HG02642 (cell line): ENCODE measurements around the gene SLC5A2.
"Not testable (repeated sequence)": the region's sequence is repeated elsewhere in the genome, so short reads cannot be mapped to it uniquely, and the experiment has no call there.

Experiments
- ATAC-seq: cut with Tn5 transposase; IDR thresholded peaks from one replicate; pipeline ENCODE4 v1.9.1; 2021; ENCODE audit warnings: mild to moderate bottlenecking; ENCODE audit not compliant: unreplicated experiment, poor library complexity

Gene SLC5A2

GRCh38 chr16:31523768-31524167 lies 40.8 kb downstream of the SLC5A2 start:
- ATAC-seq, result not testable (repeated sequence)

GRCh38 chr16:31525113-31525512 lies 42.2 kb downstream of the SLC5A2 start:
- no peak for ATAC-seq

DNA sequence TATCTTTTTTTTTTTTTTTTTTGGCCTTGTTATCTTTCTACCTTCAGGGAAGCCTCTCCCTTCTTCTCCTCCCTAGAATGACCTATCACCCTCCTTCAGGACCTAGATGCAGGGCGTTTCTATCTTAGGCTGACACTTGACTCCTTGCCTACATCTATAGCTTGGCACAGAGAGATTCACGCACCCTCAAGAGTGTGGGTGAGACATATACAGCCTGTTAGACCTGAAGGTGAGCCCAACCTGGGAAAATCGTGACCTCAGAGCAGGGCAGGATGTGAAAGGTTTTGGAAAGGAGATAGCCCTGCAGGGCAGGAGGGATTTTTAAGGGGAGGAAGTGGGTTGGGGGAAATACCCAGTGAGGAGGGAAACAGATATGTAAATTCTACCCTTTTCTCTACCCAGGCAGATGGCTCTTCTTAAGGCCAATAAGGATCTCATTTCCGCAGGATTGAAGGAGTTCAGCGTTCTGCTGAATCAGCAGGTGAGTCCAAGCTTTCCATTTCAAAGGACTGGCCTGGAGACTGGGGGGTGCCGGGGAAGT lies 44.9 kb downstream of the SLC5A2 start, which contains the start of gene AHSP:
Gene AHSP, plus strand, starts transcription at position 167 of the 541 bp plus-strand sequence. Its CDS starts 240 bp downstream, at position 407.
- ATAC-seq, result no peak

DNA sequence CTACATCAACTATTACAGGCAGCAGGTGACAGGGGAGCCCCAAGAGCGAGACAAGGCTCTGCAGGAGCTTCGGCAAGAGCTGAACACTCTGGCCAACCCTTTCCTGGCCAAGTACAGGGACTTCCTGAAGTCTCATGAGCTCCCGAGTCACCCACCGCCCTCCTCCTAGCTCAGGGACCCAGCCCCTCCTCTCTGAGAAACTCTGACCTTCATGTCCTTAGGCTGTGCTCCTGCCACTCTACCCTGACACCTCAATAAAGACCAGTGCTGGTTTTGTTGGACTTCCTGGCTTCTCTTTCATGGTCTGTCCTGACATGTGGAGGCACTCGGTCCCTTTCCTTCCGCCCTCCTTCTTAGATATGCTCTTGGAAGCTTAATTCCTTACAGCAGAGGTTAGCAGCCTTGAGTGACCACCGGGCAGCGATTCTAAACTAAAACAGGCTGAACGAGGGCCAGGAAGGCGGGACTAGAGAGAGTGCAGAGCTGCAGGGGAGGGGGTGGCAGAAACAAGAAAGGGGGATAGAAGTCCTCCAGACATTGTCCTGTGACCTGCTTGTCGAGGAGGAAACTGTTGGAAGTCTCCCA lies 45.7 kb downstream of the SLC5A2 start:
- no peak for ATAC-seq

- ATAC-seq, result no peak
Measured at GRCh38 chr16:31529108-31529936, 46.4 kb downstream of the SLC5A2 start.

DNA sequence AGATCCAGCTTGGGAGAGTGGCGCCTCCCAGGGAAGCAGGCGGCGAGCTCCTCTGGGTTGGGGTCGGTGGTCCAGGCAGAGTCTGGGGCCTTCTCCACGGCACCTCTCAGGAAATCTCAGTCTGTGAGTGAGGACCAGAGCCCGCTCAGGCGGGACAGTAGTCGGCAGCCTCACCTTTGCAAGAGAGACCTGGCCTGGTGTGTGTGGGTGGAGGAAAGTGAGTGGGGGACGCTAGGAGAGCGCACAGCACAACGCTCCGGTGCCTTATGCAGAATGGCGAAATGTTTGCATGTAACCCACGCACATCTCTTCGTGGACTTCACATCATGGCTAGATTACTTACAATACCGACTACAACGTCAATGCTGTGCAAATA lies 47.0 kb downstream of the SLC5A2 start:
- no peak for ATAC-seq

- ATAC-seq, result no peak
Measured at GRCh38 chr16:31530405-31530804, 47.5 kb downstream of the SLC5A2 start.

DNA sequence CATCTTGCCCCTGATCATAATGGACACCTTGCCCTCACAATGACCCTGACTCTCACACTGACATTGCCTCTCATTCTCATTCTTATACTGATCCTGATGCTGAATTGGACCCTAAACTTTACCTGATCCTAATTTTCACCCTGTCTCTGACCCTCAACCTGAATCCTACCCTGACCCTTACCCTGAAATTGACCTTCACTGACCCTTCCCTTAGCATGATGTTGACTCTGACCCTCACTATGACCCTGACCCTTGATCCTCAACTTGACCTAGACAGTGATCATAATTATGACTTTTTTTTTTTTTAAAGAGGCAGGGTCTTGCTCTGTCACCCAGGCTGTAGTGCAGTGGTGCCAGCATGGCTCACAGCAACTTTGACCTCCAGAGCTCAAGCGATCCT lies 48.2 kb downstream of the SLC5A2 start:
- ATAC-seq, result no peak

- no peak for ATAC-seq
Measured at GRCh38 chr16:31532120-31532519, 49.2 kb downstream of the SLC5A2 start.

GRCh38 chr16:31532896-31533295 lies 50.0 kb downstream of the SLC5A2 start:
- no peak for ATAC-seq

DNA sequence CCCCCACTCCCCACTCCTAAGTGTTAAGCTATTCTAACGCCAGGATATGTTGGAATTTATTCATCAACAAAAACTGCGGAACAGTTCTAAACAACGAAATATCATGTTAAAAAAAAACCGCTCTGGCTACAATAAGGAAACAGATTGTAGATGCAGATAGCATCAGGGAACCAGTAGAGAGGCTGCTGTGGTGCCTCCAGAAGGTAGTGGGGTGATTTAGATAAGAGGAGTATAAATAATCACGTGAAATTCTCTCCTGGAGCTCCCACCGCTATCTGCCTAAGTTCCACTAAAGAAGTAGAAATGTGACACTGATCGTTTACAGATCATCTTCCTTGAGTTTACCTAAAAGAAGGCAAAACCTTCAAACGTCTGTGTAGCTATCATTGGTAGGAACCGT lies 52.8 kb downstream of the SLC5A2 start:
- no peak for ATAC-seq

GRCh38 chr16:31536804-31537361 lies 54.0 kb downstream of the SLC5A2 start:
- ATAC-seq, result no peak

DNA sequence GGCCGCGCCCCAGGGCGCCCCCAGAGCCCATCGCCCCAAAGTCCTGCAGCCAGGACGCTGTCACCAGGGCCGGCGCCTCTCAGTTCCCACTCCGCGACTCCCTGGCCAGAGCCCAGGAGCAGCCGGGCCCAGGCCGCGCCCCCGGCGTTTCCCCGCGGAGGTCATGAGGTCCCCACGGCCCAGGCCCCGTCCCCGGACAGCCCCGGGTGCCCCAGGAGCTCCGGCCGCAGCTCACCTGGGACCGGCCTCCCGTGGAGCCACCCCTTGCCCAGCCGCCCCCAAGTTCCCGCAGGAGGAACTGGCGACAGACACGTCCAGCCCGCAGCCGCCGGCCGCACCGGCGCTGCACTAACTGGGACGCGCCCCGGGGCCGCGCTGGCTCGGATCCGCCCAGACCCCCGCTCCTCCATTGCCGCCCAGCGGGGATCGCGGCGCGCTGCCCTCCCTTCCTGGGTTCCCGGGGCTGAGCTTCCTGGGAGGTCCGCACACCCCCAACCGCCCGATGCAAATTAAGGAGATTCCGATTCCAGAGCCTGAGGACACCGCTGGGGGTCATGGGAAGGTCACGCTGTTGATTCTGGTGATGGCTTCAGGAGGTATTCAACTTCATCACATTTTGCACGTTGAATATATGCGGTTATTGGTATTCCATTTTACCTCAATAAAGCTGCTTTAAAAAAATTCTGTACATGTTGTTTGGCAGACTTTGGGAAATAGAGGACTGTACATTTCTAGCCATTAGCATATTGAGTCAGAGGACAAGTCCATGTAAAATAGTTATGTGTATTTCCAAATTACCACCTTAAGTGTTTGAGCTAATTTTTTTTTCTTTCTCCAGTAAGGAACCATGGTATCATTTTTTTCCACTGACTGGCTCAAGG lies 54.7 kb downstream of the SLC5A2 start:
- ATAC-seq, result no peak

DNA sequence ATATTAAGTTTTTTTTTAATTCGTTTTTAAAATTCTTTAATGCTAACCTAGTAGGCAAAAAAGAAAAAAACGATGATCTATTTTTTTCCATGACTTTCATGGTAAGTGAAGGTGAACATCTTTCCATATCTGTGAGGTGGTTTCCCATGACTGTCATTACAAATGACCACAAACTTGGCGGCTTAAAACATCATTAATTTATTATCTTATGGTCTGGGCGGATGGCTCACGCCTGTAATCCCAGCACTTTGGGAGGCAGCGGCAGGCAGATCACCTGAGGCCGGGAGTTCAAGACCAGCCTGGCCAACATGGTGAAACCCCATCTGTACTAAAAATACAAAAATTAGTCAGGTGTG lies 55.3 kb downstream of the SLC5A2 start:
- ATAC-seq, result not testable (repeated sequence)

DNA sequence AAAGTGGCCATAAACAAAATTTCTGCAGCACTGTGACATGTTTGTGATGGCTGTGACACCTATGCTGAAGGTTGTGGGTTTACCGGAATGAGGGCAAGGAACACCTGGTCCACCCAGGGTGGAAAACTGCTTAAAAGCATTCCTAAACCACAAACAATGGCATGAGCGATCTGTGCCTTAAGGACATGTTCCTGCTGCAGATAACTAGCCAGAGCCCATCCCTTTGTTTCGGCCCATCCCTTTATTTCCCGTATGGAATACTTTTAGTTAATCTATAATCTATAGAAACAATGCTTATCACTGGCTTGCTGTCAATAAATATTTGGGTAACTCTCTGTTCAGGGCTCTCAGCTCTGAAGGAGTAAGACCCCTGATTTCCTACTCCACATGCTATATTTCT lies 56.8 kb downstream of the SLC5A2 start:
- not testable (repeated sequence) for ATAC-seq
